Islet precursor cell (in vitro differentiated cells): Measurements from ENCODE around the gene POLR3G.
A peak's percentile ranks its signal among the peaks of the same experiment; 100 is the strongest.

Experiments
- DNase-seq: peaks from one replicate; pipeline ENCODE4 v3.0.0-alpha.2; 2018

The POLR3G gene

GRCh38 chr5:90504743-90505142 lies 30.1 kb downstream of the POLR3G start:
- DNase-seq = no peak

- DNase-seq = no peak
These were observed 31.6 kb downstream of the POLR3G start for GRCh38 chr5:90506221-90506620.

- DNase-seq = no peak
These were observed 35.8 kb downstream of the POLR3G start for GRCh38 chr5:90510438-90510837.

GRCh38 chr5:90514520-90514919 lies 39.9 kb downstream of the POLR3G start:
- no peak for DNase-seq

GRCh38 chr5:90518661-90519060 lies 44.0 kb downstream of the POLR3G start:
- DNase-seq = no peak

- no peak for DNase-seq
These were observed 44.4 kb downstream of the POLR3G start for GRCh38 chr5:90519081-90519480.

GRCh38 chr5:90528601-90529193 lies 54.0 kb downstream of the POLR3G start:
- DNase-seq = no peak

GRCh38 chr5:90529194-90529938 lies 54.7 kb downstream of the POLR3G start, which contains the start of gene LYSMD3:
Gene LYSMD3 (minus strand): TSS chr5:90529584. CDS start chr5:90525289, 4,295 bp downstream.
- DNase-seq = peak; percentile 99

GRCh38 chr5:90529939-90530677 lies 55.4 kb downstream of the POLR3G start:
- DNase-seq = peak; percentile 83

- DNase-seq = no peak
These were observed 56.2 kb downstream of the POLR3G start for GRCh38 chr5:90530736-90531487.

GRCh38 chr5:90533794-90534193 lies 59.1 kb downstream of the POLR3G start:
- DNase-seq = no peak

GRCh38 chr5:90534922-90535321 lies 60.3 kb downstream of the POLR3G start:
- no peak for DNase-seq

- no peak for DNase-seq
These were observed 68.3 kb downstream of the POLR3G start for GRCh38 chr5:90542827-90543519.

- DNase-seq = no peak
These were observed 70.8 kb downstream of the POLR3G start for GRCh38 chr5:90545511-90545910.

- no peak for DNase-seq
These were observed 71.7 kb downstream of the POLR3G start for GRCh38 chr5:90546216-90546837.

GRCh38 chr5:90547072-90547536 lies 72.4 kb downstream of the POLR3G start:
- peak; percentile 71 for DNase-seq

GRCh38 chr5:90548069-90548593 lies 73.5 kb downstream of the POLR3G start:
- no peak for DNase-seq

- no peak for DNase-seq
These were observed 74.6 kb downstream of the POLR3G start for GRCh38 chr5:90549223-90549622.

GRCh38 chr5:90549729-90550275 lies 75.1 kb downstream of the POLR3G start:
- DNase-seq = no peak

- no peak for DNase-seq
These were observed 76.3 kb downstream of the POLR3G start for GRCh38 chr5:90550963-90551362.

GRCh38 chr5:90551376-90551775 lies 76.7 kb downstream of the POLR3G start:
- DNase-seq = no peak
